ENCODE measurements around the gene TMEM209.

TMEM209 gene

DNA sequence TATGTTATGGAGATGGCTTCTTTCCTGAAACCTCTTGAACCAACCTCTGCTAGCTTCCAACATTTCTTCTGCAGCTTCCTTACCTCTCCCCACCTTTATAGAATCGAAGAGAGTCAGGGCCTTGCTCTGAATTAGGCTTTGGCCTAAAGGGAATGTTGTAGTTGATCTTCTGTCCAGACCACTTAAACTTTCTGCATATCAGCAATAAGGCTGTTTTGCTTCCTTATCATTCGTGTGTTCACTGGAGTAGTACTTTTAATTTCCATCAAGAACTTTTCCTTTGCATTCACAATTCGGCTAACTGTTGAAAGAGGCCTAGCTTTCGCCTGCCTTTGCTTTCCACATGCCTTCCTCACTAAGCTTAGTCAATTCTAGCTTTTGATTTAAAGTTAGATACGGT lies 86.9 kb downstream of the TMEM209 start:
- no peak for DNase-seq

GRCh38 chr7:130114776-130115175 lies 90.4 kb downstream of the TMEM209 start:
- no peak for DNase-seq

All from NCI-H146 (cell line).